GM12801 (cell line): ENCODE measurements around the gene SEMA4C.

Experiments
- TF ChIP-seq, protein P1 (sequence below): IDR thresholded peaks from one replicate; pipeline ENCODE4 v1.5.1; 2011; ENCODE audit warnings: control low read depth; ENCODE audit not compliant: insufficient read length; ENCODE audit errors: extremely low read depth

Gene SEMA4C

DNA sequence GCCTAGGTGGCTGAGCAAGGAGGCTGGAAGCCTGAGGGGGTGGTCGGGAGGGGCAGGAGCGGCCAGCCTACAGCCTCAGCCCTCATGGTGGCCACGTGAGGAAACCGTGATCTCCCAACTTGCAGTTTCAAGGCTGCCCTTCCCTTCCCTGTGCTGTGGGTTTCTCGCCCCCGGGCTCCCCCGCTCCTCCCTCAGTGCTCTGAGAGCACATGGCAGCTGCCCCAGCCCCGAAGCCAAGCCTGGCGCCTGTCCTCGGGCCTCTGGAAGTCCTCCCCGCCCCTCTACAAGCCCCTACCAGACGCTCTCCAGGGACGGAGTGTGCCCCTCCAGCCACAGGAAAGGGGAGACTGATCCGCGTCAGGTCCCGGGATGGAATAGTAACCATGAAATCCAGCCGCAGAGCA, 25.5 kb downstream of the SEMA4C start:
- TF ChIP-seq, protein P1, sequence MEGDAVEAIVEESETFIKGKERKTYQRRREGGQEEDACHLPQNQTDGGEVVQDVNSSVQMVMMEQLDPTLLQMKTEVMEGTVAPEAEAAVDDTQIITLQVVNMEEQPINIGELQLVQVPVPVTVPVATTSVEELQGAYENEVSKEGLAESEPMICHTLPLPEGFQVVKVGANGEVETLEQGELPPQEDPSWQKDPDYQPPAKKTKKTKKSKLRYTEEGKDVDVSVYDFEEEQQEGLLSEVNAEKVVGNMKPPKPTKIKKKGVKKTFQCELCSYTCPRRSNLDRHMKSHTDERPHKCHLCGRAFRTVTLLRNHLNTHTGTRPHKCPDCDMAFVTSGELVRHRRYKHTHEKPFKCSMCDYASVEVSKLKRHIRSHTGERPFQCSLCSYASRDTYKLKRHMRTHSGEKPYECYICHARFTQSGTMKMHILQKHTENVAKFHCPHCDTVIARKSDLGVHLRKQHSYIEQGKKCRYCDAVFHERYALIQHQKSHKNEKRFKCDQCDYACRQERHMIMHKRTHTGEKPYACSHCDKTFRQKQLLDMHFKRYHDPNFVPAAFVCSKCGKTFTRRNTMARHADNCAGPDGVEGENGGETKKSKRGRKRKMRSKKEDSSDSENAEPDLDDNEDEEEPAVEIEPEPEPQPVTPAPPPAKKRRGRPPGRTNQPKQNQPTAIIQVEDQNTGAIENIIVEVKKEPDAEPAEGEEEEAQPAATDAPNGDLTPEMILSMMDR: no peak

DNA sequence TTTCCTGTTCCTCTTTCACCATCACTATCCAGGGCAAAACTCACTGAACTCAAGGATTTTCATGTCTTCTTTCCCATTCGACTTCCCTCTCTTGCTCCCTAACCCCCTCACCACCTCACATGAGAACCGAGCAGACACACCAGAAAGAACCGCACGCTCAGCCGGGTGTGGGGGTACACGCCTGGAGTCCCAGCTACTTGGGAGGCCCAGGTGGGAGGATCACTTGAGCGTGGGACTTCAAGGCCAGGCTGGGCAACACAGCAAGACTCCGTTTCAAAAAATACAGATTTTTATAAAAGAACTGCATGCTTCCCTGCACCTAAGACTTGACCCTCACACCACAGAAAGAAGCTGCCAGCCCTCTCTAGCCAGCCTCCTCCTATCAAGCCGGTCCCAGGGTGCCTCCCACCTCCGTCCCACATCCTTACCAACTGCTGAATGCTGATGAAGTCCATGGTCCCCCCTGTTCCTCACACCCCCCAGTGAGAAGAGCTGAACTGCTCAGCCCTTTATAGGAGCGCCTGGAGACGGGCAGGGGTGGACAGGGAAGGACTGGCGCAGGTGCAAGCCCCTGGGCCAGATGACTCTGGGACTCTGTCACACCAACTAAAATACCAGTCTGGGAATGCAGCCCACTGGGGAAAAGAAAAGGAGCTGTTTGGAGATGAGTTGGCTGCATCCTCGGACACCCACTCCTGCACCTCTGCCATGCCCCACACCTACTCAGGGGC, 26.2 kb downstream of the SEMA4C start, which contains the start of gene ANKRD23:
Gene ANKRD23 (minus strand): TSS at position 484 of the 731 bp plus-strand sequence. CDS start 29 bp downstream, at position 455.
- TF ChIP-seq, protein P1: no peak

DNA sequence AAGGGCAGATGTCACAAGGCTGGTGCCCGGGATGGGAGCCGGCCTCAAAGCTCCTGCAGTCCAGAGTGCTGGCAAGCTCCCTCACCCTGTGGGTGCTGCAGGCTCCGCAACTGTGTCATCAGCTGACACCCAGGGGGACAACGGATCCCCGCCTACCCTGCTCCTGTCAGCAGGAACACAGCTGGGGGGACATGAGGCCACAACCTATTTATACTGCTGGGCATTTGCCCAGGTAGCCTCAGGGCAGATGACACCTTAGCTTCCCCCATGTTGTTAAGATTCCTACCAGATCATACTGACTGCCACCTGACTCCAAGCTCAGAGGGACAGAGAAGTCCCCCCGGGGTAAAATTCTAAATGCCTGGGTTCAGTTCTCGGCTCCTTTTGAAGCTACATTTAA, 27.3 kb downstream of the SEMA4C start:
- TF ChIP-seq, protein P1: no peak

DNA sequence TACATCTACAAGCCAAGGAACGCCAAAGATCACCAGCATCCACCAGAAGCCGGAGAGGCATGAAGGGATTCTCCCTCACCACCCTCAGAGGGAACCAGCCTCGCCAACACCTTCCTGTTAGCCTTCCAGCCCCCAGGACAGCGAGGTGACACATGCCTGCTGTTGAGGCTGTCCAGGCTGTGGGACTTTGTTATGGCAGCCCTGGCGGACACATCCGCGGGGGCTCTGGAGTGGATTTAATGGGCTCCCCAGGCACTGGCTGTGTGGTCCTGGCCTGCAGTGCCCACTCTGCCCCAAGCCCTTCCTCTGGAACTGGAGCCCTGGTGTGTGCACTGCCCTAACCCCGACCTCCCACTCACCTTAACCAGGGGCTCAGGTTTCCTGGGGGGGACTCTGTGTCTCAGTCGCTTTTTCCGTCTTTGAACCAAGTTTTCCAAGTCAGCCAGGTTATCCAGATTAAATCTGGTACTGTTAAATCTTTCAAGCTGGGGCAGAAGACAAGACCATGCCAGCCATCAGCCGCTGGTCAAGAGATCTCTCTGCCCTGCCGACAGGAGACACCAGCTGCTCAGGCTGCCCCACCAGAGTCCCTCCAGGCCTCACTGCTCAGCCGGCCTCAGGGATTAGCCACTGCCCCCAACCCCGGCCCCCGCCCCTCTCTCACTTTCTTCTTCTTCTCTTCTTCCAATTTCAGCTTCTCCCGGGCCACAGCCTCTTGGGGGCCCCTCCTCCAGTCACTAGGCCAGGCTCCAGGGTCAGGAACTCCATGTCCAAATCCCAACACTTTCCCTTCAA, 28.0 kb downstream of the SEMA4C start:
- TF ChIP-seq, protein P1: no peak

DNA sequence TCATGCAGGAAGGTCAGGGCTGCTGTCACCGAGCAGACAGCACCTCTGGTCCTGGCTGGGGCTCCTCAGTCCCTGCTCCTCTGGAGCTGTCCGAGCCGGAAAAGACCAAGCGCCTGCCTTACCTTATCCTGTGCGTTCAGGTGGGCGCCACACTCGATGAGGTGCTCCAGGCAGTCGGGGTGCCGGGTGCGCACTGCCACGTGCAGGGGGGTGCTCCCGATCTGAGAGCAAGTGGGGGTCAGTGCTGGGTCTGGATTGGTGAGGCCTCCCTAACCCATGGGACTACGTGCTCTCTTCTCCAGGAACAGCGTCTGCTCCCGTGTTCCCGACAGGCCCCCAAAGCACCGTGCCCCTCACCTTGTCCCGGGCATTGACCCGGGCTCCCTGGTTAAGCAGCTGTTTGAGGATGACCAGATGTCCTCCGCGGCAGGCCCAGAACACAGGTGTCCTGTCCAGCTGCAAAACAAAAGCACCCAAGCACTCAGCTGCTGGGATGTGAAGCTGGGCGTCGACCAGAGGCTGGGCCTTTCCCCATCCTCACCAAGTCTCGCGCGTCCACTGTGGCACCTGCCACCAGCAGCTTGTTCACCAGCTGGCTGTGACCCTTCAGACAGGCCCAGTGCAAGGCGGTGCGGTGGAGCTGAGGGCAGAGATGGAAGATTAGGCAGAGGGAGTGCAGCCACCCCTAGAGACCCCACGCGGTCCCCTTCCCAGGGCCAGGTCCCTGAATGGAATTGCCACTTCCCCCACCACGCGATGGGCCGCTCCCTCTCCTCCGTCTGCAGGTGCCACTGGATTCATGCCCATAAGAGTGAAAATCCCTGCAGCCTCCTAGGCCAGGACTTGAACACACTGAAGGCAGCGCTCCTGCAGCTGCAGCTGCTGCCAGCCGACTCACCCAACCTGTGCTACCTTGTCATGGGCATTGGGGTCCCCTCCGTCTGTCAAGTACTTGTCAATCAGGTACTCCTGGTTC, 29.7 kb downstream of the SEMA4C start:
- TF ChIP-seq, protein P1: no peak

DNA sequence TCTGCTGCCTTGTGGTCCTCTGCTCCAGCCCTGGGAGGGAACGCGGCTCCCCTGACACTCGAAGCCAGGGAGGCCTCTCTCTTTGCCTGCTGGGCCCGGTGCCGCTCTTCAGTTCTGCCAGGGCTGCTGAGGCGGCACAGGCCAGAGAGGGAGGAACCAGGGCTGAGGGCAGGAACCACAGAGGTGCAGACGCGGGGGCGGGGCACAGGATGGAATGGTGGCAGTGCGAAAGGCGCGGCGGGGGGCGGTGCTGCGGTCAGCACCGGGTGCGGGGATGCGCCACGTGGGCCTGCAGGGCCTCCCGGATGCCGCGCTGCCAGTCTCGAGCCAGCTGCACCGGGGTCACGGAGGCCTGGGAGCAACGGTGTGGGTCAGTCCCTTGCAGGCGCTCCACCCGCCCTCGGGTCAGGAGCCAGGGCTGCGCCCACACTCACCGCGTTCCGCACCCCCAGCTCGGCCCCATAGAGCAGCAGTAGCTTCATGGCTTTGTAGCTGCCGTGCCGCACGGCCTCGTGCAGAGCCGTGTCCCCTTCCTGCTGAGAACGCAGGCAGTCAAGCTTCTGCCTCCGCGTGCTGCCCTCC, 30.5 kb downstream of the SEMA4C start:
- TF ChIP-seq, protein P1: no peak
